Ascending aorta (tissue), 2 donors: ENCODE results near the gene MREG. TPM values are rescaled to one million over a fixed set of nuclear protein-coding genes. Genes with fewer than 3 reads are reported as not detected.

Experiments
- DNase-seq, 2 donors: peaks; one replicate each; pipeline ENCODE4 v3.0.0-alpha.2; 2019; ENCODE audit warnings: low spot score in 2 of 2
- H3K27ac ChIP-seq, 2 donors: fragments of 200-600 bp; sonication (generic); one replicate each; pipeline ENCODE4 v1.5.1; 2016 to 2017; ENCODE audit warnings: mild to moderate bottlenecking in 1 of 2
- H3K27me3 ChIP-seq: fragments of 200-600 bp; sonication (generic); one replicate; pipeline ENCODE4 v1.5.1; 2017
- H3K36me3 ChIP-seq, 2 donors: fragments of 200-600 bp; sonication (generic); one replicate each; pipeline ENCODE4 v1.5.1; 2016
- H3K4me1 ChIP-seq, 2 donors: fragments of 200-600 bp; sonication (generic); one replicate each; pipeline ENCODE4 v1.5.1; 2016 to 2017; ENCODE audit warnings: mild to moderate bottlenecking in 1 of 2
- H3K4me3 ChIP-seq, 2 donors: fragments of 200-600 bp; sonication (generic); one replicate each; pipeline ENCODE4 v1.5.1; 2016 to 2017; ENCODE audit warnings: mild to moderate bottlenecking in 1 of 2
- H3K9me3 ChIP-seq, 2 donors: fragments of 200-600 bp; sonication (generic); one replicate each; pipeline ENCODE4 v1.5.1; 2016
- CTCF ChIP-seq, 3 experiments: fragments of 200-600 bp in 2 of 3; fragments of 450-650 bp in 1 of 3; sonication (generic) in 2 of 3; IDR thresholded peaks; one replicate each; pipeline ENCODE4 v1.5.1; 2016 to 2019; ENCODE audit warnings: antibody characterized with exemption in 3 of 3, mild to moderate bottlenecking in 1 of 3, moderate library complexity in 1 of 3
- intact Hi-C: fragments of 100-400 bp; cut with DNase I; formaldehyde crosslinking; loops from one replicate; pipeline ENCODE4 v1.15.1; 2023
- total RNA-seq: library from RNA; depleted of rRNA; stranded (reverse); fragments of >200 nt; gene quantifications from one replicate; pipeline ENCODE4 v1.1.0, GENCODE V29; 2016

The MREG gene
- not detected for total RNA-seq

- intact Hi-C loops, result no loop called here
- TF ChIP-seq CTCF (IDR thresholded peaks at IDR 0.05), result peak; percentile 30 to 69 (median 66)
- H3K9me3 ChIP-seq, result no peaks in the 10 kb centered on the region
- peak within 1 kb of the TSS in 1 of 2 donors; percentile 41 for H3K27ac ChIP-seq
- H3K27me3 ChIP-seq, result no peaks in the 10 kb centered on the region
- H3K4me1 ChIP-seq, result peaks cover 0 to 4% of the 10 kb centered on the region in 2 donors
- H3K4me3 ChIP-seq, result peak within 1 kb of the TSS; percentile 67 to 95
- peak in 1 of 2 donors; percentile 80 for DNase-seq
- H3K36me3 ChIP-seq, result no peaks in the 10 kb centered on the region
Observed at GRCh38 chr2:216013080-216013909, at the start of gene MREG. Gene MREG (minus strand): TSS chr2:216013551. CDS start chr2:216013327, 224 bp downstream.

GRCh38 chr2:216059233-216059834, 46.0 kb upstream of the MREG start:
- Histone ChIP-seq H3K27me3 (no peaks in the 10 kb centered on the region), H3K4me1 (no peaks in the 10 kb centered on the region), H3K4me3 (no peak overlapping the region), H3K27ac (no peak overlapping the region), H3K36me3 (peaks cover 7 to 9% of the 10 kb centered on the region in 2 donors), H3K9me3 (no peaks in the 10 kb centered on the region)
- TF ChIP-seq CTCF (IDR thresholded peaks at IDR 0.05), result no peak
- no peak for DNase-seq
- intact Hi-C loops, result no loop called here

- no peaks in the 10 kb centered on the region for H3K4me1 ChIP-seq
- no peak for TF ChIP-seq CTCF (IDR thresholded peaks at IDR 0.05)
- DNase-seq, result no peak
- H3K27me3 ChIP-seq, result no peaks in the 10 kb centered on the region
- H3K4me3 ChIP-seq, result no peak overlapping the region
- H3K9me3 ChIP-seq, result no peaks in the 10 kb centered on the region
- H3K36me3 ChIP-seq, result peaks cover 6 to 9% of the 10 kb centered on the region in 2 donors
- H3K27ac ChIP-seq, result no peak overlapping the region
- intact Hi-C loops, result no loop called here
Observed at GRCh38 chr2:216057688-216058193, 44.4 kb upstream of the MREG start.

- peaks cover 0 to 3% of the 10 kb centered on the region in 2 donors for H3K36me3 ChIP-seq
- no peak overlapping the region for H3K27ac ChIP-seq
- no peak for TF ChIP-seq CTCF (IDR thresholded peaks at IDR 0.05)
- no peak for DNase-seq
- no peaks in the 10 kb centered on the region for H3K4me1 ChIP-seq
- no peaks in the 10 kb centered on the region for H3K27me3 ChIP-seq
- no peak overlapping the region for H3K4me3 ChIP-seq
- intact Hi-C loops, result no loop called here
- no peaks in the 10 kb centered on the region for H3K9me3 ChIP-seq
Observed at GRCh38 chr2:216056739-216057138, 43.4 kb upstream of the MREG start.

- intact Hi-C loops, result no loop called here
- DNase-seq, result no peak
- H3K36me3 ChIP-seq, result peaks cover 0 to 3% of the 10 kb centered on the region in 2 donors
- no peaks in the 10 kb centered on the region for H3K9me3 ChIP-seq
- H3K4me3 ChIP-seq, result no peak overlapping the region
- no peaks in the 10 kb centered on the region for H3K4me1 ChIP-seq
- no peak overlapping the region for H3K27ac ChIP-seq
- no peaks in the 10 kb centered on the region for H3K27me3 ChIP-seq
- no peak for TF ChIP-seq CTCF (IDR thresholded peaks at IDR 0.05)
Observed at GRCh38 chr2:216055680-216056079, 42.3 kb upstream of the MREG start.
